NT2/D1 (cell line): ENCODE results near the gene THOC5.

Experiments used
- SUZ12 ChIP-seq: IDR thresholded peaks from 2 replicates; pipeline ENCODE4 v1.6.1; 2011; ENCODE audit not compliant: insufficient read length, insufficient read depth; ENCODE audit errors: extremely low read depth
- YY1 ChIP-seq: IDR thresholded peaks from 2 replicates; pipeline ENCODE4 v1.6.1; 2011; ENCODE audit not compliant: insufficient read length, insufficient read depth

DNA sequence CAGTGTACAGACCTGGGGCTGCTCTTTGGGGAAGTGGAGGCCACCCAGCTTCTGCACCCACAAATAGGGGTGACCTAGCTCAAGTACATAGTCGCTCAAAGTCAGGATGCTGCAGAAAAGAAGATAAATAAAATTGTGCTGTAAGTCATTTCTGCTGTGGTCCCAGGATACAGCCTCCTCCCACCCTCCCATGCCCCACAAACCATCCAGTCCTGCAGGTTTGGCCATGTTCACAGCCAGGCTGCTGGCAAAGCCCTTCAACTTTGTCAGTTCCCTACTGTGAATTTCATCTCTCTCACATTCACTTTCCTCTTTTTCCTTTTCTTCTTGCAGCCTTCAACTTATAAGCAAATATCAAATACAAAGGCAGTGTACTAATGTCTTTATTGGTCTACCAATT lies 33.6 kb downstream of the THOC5 start:
- no peak for TF ChIP-seq YY1
- no peak for TF ChIP-seq SUZ12
